Left ventricle myocardium inferior (tissue), 1 donor: ENCODE results near the gene NPPC. TPM values are rescaled to one million over a fixed set of nuclear protein-coding genes. Genes with fewer than 3 reads are reported as not detected.

ENCODE experiments used
- DNase-seq: peaks from one replicate; pipeline ENCODE4 v3.0.0-alpha.2; 2020
- H3K27ac ChIP-seq: fragments of 200-600 bp; replicated peaks from 2 replicates; pipeline ENCODE4 v1.8.0; 2021
- H3K27me3 ChIP-seq: fragments of 200-600 bp; 2 replicates; pipeline ENCODE4 v1.8.0; 2021; ENCODE audit warnings: low read depth
- H3K36me3 ChIP-seq: fragments of 200-600 bp; 2 replicates; pipeline ENCODE4 v1.8.0; 2021
- H3K4me1 ChIP-seq: fragments of 200-600 bp; 2 replicates; pipeline ENCODE4 v1.8.0; 2021
- H3K4me3 ChIP-seq: fragments of 200-600 bp; 2 replicates; pipeline ENCODE4 v1.8.0; 2021; ENCODE audit warnings: mild to moderate bottlenecking, moderate library complexity
- H3K9me3 ChIP-seq: fragments of 200-600 bp; replicated peaks from 2 replicates; pipeline ENCODE4 v1.8.0; 2021
- CTCF ChIP-seq: fragments of 200-600 bp; IDR thresholded peaks from 2 replicates; pipeline ENCODE4 v1.8.0; 2021; ENCODE audit warnings: antibody characterized with exemption, mild to moderate bottlenecking, borderline replicate concordance
- intact Hi-C: fragments of 100-400 bp; cut with micrococcal nuclease; formaldehyde crosslinking; loops from one replicate; pipeline ENCODE4 v1.11.0; 2022
- total RNA-seq: library from RNA; stranded (reverse); fragmentation: NEBNext Ultra II Directional; extraction: Animal tissue kit (Norgen Biotek cat#: 25700); gene quantifications from one replicate; pipeline ENCODE4 v1.2.1, GENCODE V29; 2021
- donor health status: DM: no; HTN: yes; CAD: no; lungs with severe emphysema.

The NPPC gene
- total RNA-seq, 1 donor from 2014 or later: 3.0 TPM

- Histone ChIP-seq H3K4me1 (peaks cover 34% of the 10 kb centered on the region), H3K27ac (peak overlapping the region; percentile 81), H3K36me3 (no peaks in the 10 kb centered on the region), H3K9me3 (no peaks in the 10 kb centered on the region), H3K4me3 (no peak overlapping the region), H3K27me3 (peaks cover 58% of the 10 kb centered on the region)
- peak; percentile 74 for DNase-seq
- TF ChIP-seq CTCF: no peak
- intact Hi-C loops: no loop called here
Measured at GRCh38 chr2:231930593-231931281, 4.5 kb upstream of the NPPC start.

DNA sequence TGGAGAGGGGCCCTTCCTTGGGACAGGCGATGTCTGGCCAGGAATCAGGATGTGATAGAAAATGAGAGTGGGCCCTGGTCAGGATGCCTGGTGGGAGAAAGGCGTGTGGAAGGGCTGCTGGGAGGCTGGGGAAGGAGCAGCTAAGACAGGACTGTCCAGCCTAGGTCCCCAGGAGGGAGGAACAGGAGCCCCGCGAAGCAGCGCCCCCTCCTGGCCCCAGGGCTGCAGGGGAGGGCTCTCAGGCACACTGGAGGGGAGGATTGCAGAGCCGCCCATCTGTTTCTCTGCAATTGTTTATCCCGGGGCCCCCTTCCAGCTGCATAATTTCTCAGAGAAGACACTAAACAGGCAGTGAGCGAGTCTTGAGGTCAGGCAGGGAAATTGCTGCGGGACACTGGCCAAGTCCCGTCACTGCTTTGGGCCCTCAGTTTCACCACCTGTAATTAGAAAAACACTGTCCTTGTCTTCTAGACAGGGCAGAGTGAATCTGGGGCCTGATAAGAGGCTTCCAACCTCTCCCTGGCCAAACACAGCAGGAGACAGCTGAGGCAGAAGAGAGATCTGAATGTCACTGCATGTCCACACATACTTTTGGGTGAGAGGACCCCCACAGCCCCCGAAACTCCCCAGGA is 3.9 kb upstream of the NPPC start:
- intact Hi-C loops: loop anchor here (5.0 to 10.0 kb wide), 2 partner anchors 212 to 395 kb away; no protein-coding TSS in a partner anchor
- H3K4me3 ChIP-seq: no peak overlapping the region
- no peaks in the 10 kb centered on the region for H3K9me3 ChIP-seq
- H3K36me3 ChIP-seq: no peaks in the 10 kb centered on the region
- DNase-seq: peak; percentile 82
- peak overlapping the region; percentile 81 for H3K27ac ChIP-seq
- H3K4me1 ChIP-seq: peaks cover 38% of the 10 kb centered on the region
- peaks cover 64% of the 10 kb centered on the region for H3K27me3 ChIP-seq
- TF ChIP-seq CTCF: peak; percentile 51

DNA sequence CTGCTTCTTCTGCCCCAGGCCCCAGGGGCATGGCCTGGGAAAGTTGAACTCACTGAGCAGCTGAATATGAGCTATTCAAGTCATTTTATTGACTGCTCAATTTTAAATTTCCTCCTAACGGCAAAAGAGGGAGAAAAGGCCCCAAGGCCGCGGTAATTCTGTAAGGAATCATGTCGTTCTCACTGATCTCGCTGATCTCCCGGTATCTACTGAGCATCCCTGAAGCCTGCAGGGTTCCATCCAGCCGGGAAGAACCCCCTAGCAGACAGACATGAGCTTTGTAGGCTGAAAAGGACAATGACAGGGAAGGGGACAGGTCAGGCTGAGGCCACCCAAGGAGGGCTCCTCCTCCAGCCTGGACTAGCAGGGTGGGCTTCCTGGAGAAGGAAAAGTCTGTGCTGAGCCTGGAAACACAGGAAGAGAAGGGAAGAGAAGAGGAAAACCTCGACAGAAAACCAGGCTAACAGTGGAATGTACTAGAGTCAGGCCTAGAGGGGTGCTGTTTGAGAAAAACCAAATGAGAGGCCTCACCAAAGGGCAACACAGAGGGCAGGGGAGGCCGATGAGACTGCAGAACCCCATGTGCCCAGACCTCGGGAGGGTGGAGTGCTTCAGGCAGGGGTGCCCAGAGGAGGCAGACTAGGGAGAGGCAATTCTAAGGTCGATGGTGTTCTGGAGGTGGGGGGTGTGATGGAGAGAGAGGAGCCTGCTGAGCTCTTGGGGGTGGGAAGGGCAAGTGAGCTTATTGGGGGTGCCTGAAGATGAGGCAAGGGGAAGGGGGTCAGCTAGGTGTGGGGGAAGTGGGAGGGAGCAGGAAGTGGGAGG is 2.9 kb upstream of the NPPC start:
- Histone ChIP-seq H3K9me3 (no peaks in the 10 kb centered on the region), H3K27ac (peak overlapping the region; percentile 81), H3K36me3 (no peaks in the 10 kb centered on the region), H3K4me1 (peaks cover 35% of the 10 kb centered on the region), H3K4me3 (no peak overlapping the region), H3K27me3 (peaks cover 74% of the 10 kb centered on the region)
- intact Hi-C loops: loop anchor here (5.0 to 10.0 kb wide), 2 partner anchors 213 to 396 kb away; no protein-coding TSS in a partner anchor
- TF ChIP-seq CTCF: no peak
- DNase-seq: no peak

- intact Hi-C loops: loop anchor here (5.0 to 10.0 kb wide), 2 partner anchors 214 to 396 kb away; no protein-coding TSS in a partner anchor
- H3K27me3 ChIP-seq: peaks cover 80% of the 10 kb centered on the region
- peaks cover 30% of the 10 kb centered on the region for H3K4me1 ChIP-seq
- TF ChIP-seq CTCF: no peak
- H3K27ac ChIP-seq: peak overlapping the region; percentile 81
- H3K36me3 ChIP-seq: no peaks in the 10 kb centered on the region
- H3K4me3 ChIP-seq: no peak overlapping the region
- no peak for DNase-seq
- H3K9me3 ChIP-seq: no peaks in the 10 kb centered on the region
Measured at GRCh38 chr2:231928481-231928880, 2.3 kb upstream of the NPPC start.

DNA sequence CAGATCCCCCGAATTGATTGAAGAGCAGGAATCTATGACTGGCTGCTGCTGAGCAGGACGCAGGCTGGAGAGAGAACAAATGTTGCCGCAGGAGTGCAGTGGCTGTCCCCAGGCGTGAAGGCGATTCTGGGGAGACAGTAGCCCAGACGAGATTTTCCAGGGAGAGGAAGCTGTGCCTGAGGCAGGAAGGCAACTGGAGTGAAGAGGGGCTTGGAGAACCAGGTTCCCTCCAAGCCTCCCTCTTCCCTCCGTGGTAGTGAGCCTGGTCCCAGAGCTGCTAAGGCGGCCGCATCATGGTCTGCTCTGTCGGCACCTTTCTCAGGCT is 1.3 kb upstream of the NPPC start:
- Histone ChIP-seq H3K36me3 (no peaks in the 10 kb centered on the region), H3K27me3 (peaks cover 90% of the 10 kb centered on the region), H3K4me3 (peak overlapping the region; percentile 71), H3K27ac (no peak overlapping the region), H3K9me3 (no peaks in the 10 kb centered on the region), H3K4me1 (peaks cover 30% of the 10 kb centered on the region)
- intact Hi-C loops: loop anchor here (5.0 to 10.0 kb wide), 2 partner anchors 215 to 397 kb away; no protein-coding TSS in a partner anchor
- TF ChIP-seq CTCF: no peak
- DNase-seq: no peak
